LoVo (cell line): ENCODE data around the gene MGAT5.

ENCODE experiments used
- DNase-seq: peaks from one replicate; pipeline ENCODE4 v3.0.0-alpha.2; 2016; ENCODE audit warnings: low spot score

MGAT5 gene

GRCh38 chr2:134254824-134255223 is 952 bp downstream of the MGAT5 start:
- DNase-seq = no peak

GRCh38 chr2:134256956-134257355 is 3.1 kb downstream of the MGAT5 start:
- no peak for DNase-seq

- DNase-seq = no peak
Measured at GRCh38 chr2:134257509-134257908, 3.6 kb downstream of the MGAT5 start.

GRCh38 chr2:134257965-134258683 is 4.3 kb downstream of the MGAT5 start:
- no peak for DNase-seq

- DNase-seq = no peak
Measured at GRCh38 chr2:134258684-134259388, 5.0 kb downstream of the MGAT5 start.

- no peak for DNase-seq
Measured at GRCh38 chr2:134259571-134259970, 5.7 kb downstream of the MGAT5 start.

- DNase-seq = no peak
Measured at GRCh38 chr2:134259994-134260393, 6.1 kb downstream of the MGAT5 start.

GRCh38 chr2:134260713-134261112 is 6.8 kb downstream of the MGAT5 start:
- no peak for DNase-seq

- DNase-seq = no peak
Measured at GRCh38 chr2:134261398-134262131, 7.7 kb downstream of the MGAT5 start.

GRCh38 chr2:134262684-134263083 is 8.8 kb downstream of the MGAT5 start:
- DNase-seq = no peak

- DNase-seq = no peak
Measured at GRCh38 chr2:134268265-134268664, 14.4 kb downstream of the MGAT5 start.

GRCh38 chr2:134269230-134269629 is 15.4 kb downstream of the MGAT5 start:
- no peak for DNase-seq

GRCh38 chr2:134269972-134270735 is 16.3 kb downstream of the MGAT5 start:
- no peak for DNase-seq

- no peak for DNase-seq
Measured at GRCh38 chr2:134271758-134272157, 17.9 kb downstream of the MGAT5 start.

- DNase-seq = no peak
Measured at GRCh38 chr2:134272806-134273205, 18.9 kb downstream of the MGAT5 start.

- no peak for DNase-seq
Measured at GRCh38 chr2:134273256-134273983, 19.5 kb downstream of the MGAT5 start.

- DNase-seq = no peak
Measured at GRCh38 chr2:134274121-134274520, 20.2 kb downstream of the MGAT5 start.

- no peak for DNase-seq
Measured at GRCh38 chr2:134275058-134275862, 21.4 kb downstream of the MGAT5 start.

GRCh38 chr2:134276381-134277172 is 22.7 kb downstream of the MGAT5 start:
- no peak for DNase-seq

- no peak for DNase-seq
Measured at GRCh38 chr2:134277223-134277622, 23.4 kb downstream of the MGAT5 start.
